GM19395 (cell line): ENCODE data around the gene SPATA3.
"Not testable (repeated sequence)": the region's sequence is repeated elsewhere in the genome, so short reads cannot be mapped to it uniquely, and the experiment has no call there.

Experiments
- ATAC-seq: cut with Tn5 transposase; IDR thresholded peaks from one replicate; pipeline ENCODE4 v1.9.1; 2021; ENCODE audit warnings: mild to moderate bottlenecking, moderate library complexity; ENCODE audit not compliant: unreplicated experiment

SPATA3 gene

DNA sequence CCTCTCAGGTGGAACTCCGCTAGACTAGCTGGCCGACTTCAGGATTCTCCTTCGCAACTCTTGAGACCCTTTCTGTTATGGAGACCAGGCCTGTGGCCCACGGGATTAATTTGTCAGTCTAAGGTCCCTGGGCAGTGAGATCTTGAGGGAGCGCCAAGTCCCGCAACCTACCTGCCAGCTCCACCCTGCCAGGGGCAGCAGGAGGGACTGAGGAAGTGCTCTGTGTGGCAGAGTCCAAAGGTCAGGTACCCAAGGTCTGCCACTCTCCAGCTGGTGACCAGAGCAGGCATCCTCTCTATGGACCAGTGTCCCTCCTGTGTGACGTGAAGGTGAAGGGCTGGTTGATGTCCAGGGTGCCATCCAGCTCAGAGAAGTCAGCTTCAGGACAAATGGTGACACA, 4.3 kb upstream of the SPATA3 start:
- no peak for ATAC-seq

DNA sequence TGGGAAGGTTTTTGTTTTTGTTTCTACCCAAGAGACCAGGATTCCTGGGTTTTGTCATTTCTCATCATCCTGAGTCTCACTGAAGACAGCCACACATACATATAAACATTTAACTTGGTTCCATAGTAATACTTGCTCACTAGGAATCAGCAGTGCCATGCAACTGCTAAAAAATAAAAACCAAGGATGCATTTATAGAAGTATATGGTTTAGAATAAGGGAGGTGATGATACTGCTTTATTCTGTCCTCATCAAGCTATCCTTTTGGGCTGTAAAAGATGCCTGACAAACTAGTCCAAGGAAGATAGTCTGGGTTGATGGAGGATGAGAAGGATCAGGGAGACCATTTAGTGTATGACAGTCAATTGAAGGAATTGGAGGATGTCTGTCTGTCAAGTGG, 740 bp downstream of the SPATA3 start:
- no peak for ATAC-seq

DNA sequence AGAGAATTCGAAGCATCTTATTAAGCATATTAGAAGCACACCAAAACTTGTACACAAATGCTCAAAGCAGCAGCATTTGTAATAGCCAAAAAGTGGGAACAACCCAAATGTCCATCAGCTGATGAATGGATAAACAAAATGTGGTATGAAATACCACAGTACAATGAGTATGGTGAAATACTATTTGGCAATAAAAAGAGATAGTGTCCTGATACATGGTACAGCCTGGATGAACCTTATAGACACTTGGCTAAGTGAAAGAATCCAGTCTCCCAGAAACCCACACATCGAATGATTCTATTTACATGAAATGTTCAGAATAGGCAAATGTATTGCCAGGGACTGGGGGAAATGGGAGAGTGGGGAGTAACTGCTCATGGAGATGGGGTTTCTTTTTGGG, 3.0 kb downstream of the SPATA3 start:
- ATAC-seq = no peak

DNA sequence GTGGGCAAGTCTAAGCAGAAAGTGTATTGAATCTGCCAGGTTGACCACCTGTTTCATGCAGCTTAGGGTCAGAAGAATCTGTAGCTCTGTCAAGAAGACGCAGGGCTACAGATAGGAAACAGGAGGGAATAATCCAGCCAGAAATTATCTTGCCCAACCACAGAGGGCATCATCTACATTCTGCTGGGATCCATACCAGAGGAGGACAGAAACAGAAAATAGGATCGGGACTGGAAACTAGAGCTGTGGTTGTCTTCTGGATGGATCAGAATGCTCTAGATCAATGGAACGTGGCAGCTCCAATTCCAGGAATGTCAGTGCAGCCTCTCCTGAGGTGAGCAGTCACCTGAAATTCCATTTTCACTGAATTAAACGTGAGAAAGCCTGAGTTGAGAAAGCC, 3.6 kb downstream of the SPATA3 start:
- ATAC-seq = no peak

DNA sequence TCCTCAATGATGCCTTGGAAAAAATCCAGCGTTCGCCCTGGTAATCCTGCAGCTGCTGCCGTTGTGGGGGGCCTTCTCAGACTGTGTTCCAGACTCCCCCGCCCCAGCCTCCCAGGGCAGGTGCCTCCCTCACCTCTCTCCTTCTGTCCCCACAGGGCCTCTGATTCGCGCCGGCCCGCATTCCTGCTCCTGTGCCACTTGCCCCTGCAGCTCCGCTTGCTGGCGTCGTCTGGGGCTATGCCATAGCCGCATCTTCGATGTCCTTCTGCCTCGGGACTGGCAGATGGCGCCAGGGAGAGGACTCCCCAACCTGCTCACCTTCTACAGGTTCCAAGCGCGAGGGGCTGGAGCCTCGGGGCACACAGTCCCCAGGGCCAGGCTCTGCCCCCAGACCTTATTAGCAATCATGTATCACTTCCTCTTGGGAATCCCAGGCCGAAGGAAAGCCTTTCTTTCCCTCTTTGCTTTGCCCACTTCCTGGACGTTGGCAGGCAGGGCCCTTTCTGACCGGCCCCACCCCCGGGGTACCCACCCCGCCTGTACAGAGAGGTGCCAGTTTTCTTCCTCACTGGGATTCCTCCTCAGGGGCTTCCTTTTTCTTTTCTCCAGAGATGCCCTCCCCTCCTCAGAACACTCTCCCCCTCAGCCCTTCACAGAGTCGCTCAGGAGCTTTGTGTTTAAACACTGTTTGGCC, 4.4 kb downstream of the SPATA3 start:
- ATAC-seq = no peak

DNA sequence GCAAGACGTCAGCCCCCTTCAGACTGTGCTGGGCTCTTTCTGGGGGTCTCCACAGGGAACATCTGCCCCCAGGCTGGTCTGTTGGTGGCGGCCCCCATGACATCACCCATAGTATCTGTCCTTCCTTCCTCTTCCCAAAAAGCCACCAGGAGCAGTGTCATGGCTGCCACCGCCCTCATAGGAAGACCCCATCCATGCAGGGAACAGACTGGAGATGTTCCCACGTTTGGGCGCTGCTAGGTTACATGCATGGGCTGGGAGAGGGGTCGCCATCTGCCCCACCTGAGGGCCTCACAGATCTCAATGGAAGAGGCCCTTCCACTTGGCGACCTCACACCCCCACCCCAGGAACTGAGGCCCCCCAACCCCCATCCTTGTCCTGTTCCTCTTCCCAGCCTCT, 5.1 kb downstream of the SPATA3 start:
- no peak for ATAC-seq

DNA sequence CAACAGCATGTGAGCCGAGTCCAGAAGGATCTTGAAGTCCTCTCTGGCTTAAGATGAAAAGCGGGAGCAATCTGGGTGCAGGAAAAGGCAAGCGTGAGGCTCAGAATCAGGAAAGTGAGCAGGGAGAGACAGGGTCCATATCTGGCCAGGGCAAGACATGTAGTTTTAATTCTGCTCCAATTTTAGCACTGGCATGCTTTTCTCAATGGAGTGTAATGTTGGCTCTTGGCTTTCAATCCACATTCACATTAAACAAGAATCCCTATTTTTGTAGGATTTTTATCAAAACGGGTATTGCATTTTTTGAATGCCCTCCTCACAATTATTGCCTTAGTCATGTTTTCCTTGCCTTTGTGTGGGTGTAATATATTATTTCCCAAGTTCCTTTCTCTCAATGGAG, 6.0 kb downstream of the SPATA3 start:
- ATAC-seq = no peak

DNA sequence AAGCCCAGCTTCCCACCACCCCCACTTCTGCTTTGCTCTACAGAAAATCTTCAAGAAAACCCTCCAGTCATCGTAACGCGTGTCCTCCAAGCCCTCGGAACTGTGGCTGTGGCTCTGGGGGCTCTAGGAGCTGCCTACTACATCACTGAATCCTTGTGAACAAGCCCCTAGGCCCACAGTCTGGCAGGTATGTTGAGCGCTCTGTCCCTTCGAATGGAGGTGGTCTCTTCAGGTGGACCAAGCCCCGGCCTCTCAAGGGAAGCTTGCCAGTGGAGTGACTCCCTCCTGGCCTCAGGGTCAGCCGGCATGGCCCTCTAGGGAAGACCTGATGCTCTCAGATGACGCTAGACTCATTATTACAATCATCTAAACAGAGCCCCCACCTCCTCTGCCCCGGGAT, 6.7 kb downstream of the SPATA3 start:
- no peak for ATAC-seq

DNA sequence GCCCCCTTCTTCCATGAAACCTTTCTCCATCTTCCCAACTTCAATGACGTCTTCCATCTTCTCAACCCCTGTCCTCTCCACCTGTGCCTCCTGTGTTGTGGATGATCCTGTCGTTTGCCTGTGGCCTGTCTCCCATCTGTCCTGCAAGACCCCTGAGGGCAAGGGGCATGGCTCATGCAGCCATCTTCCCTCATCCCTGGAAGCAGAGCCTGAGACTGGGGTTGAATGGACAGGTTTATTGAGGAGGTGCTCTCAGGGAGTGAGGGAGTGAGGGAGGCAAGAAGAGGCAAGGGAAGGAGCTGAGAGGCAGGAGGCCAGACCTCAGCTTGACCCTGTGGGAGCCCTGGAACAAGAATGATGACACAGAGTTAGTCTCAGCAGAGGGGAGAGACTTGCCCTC, 7.3 kb downstream of the SPATA3 start:
- no peak for ATAC-seq

DNA sequence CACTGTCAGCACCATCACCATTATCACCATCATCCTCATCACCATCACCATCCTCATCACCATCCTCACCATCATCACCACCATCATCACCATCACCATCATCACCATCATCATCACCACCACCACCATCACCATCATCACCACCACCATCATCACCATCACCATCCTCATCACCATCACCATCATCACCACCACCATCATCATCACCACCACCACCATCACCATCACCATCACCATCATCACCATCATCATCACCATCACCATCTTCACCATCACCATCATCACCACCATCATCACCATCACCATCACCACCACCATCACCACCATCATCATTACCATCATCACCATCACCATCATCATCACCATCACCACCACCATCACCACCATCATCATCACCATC, 9.0 kb downstream of the SPATA3 start:
- ATAC-seq = not testable (repeated sequence)

DNA sequence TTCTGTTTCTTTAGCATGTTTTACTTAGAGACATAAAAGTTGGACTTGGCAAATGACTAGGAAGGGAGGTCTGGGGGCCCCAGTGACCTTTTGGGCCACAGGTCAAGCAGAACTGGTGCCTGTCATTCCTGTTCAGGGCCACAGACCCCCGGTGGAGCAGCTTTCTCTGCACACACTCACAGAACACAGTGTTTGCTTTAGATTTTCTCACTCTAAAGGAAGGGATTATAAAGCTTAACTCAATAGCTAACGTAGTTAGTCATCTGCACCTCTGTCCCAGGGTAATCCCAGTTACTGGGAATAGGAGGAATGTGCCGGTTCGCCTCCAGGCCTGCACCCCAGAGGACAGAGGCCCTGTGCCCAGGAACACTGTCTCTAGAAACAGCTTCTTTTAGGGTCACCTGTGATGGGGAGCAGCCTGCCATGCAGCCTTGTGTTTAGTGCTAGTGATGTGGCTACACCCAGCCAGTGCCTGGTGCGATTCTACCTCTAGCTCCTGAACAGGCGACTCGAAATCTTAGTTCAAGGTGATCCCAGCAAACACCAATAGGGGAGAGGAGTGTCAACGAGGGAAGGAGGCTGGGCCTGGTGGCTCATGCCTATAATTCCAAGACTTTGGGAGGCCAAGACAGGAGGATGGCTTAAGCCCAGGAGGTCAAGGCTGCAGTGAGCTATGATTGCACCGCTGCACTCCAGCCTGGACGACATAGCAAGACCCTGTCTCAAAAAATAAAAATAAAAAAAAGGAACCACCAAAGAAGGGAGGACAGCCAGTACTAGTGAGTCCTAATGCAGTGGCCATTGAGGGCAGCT, 11.6 kb downstream of the SPATA3 start:
- ATAC-seq = no peak

DNA sequence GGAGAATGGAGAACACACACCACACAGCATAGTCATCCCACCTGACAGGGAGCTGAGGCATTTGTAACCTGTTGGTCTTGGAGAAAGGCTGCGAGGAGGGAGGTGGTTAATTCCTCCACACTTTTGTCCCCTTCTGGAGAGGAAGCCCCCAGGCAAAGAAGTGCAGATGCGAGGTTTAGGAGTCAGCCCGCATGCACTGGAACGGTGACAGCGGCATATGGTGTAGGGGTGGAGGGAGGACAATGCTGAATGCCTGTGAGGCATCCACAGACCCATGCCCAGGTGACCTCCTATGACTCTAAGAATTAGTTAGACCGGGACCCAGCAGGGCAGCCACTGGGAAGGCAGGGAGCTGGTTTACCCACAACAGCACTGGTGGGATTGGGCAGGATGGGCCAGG, 12.2 kb downstream of the SPATA3 start:
- ATAC-seq = no peak

DNA sequence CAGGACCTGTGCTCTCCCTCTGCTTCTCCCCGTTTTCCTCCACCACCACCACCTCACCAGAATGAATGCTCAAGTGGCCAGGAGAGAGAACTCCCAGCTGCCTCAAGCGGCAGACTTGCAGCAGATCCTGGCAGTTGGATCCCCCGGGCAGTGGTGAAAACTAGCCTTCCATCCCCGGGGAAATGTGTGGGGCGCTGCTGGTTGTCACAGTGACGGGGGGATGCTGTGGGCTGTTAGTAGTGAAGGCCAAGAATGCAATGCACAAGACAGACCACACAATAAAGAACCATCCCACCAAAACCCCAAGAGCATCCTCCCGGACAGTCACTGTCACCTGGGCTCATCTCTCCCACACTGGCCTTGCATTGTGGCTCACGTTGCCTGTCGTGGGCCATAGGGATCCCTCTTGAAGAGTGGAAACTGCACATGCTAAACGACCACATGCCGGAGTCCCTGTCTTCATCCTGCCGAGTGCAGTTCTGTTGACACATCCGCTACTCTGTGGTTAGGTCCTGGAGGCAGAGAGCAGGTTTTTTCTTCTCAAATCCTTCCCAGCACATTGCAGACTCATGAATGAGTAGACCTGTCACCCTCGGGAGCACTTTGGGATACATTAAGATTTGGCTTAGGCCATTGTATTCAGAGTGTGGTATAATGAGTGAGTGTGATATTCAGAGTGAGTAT, 13.5 kb downstream of the SPATA3 start:
- no peak for ATAC-seq

DNA sequence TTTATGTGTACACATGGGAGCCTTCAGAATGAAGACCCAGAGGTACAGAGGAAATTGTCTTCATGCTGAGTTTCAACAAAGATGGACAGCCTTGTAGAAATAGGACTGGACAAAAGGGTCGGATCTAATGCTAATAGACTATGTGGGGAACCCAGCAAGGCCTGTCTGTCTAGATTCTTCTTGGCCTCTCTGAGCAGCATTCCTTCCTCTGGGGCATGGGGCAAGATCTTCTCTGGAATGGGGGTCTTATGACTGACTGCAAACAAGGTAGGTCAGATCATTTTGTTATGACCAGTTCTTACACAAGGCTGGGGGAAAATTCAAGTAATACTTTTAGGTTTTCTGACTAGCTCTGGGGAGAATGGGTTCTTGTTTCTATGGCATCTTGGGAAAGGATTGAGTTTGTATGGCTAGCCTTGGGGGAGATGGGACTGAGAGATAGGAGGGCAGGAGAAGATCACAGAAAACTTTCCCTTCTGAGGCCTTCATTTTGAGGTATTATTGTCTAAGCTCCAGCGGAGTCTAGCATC, 14.3 kb downstream of the SPATA3 start:
- no peak for ATAC-seq

DNA sequence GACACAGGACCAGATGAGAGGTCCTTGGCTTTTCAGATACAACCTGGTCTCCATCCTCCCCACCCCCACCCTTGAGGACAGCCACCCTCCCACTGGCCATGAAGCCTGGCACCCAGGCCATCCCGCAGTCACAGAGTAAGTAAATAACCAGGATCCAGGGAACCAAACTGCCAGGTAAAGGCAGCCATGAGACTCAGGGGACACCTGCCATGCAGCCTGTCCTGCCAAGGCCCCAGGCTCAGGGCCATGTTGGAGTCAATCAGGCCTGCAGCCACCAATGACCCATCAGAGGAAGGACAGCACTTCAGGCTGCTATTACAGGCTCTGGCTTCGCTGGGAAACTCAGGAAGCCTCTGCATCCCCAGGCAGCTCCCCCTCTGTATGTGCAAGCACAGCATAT, 15.6 kb downstream of the SPATA3 start:
- no peak for ATAC-seq

DNA sequence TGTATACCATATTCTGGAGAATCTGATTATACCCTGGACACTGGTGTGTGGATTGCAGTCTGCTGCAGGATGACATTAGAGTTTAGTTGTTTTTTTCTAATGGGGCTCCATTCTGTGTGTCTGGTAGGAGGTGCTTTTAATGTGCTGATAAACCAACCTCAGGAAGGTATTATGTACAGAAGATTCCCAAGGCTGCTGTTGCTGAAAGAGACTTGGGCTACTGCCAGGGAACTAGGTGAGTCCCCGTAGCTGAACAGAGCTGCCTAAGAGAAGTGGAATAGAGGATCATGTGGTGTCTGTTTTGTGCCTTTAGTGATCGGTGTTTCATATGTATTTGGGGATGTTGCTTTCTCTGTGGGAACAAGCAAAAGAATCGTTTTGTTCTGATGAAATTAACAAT, 16.5 kb downstream of the SPATA3 start:
- no peak for ATAC-seq

DNA sequence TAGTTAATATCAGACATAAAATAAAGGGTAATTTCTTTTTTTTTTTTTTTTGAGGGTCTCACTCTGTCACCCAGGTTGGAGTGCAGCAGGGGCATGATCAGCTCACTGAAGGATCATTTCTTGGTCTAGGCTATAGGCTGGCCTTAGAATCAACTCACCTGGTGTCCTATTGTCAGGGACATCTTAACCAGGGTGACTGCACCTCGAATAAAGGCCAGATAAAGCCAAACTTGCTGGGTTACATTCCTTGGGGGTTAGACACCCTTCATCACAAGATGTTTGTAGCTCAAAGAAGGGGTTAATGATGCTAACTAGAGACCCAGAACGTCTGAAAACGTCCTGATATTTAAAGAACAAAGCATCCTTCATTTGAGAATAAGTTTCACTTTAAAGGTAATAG, 17.9 kb downstream of the SPATA3 start:
- ATAC-seq = no peak

DNA sequence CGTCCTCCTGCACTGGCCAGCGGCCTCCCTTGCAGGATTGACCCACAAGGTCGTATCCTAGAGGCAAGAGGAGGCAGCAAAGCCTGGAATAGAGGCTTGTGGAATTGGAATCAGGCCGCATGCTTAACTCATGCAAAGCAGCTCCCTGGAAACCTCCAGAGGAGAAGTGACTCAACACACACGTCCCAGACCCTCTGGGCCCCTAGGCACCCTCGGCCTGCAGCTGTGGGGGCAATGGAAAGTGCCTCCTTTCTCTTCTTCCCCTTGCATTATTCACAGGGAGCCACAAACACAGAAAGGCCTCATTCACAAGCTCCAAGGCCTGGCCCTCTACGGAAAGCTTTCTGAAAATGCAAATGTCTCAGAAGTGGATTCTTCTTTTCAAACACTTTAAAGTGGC, 19.6 kb downstream of the SPATA3 start:
- ATAC-seq = no peak

DNA sequence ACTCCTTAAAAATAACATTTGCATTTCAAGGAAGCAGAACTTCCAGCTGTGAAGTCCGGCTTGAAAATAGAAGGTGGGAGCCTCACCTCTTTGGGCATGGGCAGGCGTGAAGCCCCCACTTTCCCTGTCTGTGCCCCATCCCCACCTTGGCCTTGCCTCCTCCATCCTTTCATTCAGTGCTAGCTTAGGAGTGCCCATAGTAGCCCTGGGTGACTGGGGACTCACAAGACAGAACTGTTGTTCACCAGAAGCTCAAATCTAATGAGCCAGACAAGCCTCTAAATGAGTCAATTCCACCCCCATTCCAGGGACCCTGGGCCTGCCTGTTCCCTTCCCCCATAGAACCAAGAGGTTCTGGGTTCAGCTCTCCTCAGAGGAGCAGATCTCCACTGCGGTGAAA, 20.0 kb downstream of the SPATA3 start:
- no peak for ATAC-seq

DNA sequence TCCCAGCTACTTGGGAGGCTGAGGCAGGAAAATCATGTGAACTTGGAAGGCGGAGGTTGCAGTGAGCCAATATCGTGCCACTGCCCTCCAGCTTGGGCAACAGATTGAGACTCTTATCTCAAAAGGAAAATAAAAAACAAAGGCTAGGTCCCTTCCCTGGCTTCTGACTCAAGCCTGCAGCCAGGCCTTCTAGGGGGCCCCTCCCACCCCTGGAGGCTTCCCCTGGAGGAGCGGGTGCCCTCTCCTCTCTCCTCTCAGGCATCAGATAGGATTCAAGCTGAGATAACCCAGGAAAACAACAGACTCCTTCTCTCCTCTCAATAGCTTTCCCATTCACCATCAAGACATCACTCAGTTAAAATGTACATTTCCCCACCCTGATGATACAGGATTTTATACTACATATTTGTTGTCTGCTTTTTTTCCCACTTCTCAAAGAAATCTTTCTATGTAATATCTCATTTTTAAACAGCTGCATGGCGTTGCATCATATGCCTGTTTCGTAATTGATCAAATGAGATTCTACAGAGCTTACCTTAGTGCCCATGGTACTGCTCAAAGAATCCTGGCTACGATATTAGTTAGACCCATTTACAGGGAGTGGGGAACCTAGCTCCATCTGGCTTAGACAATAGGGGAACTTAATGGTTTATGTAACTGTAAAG, 20.8 kb downstream of the SPATA3 start:
- ATAC-seq = no peak

DNA sequence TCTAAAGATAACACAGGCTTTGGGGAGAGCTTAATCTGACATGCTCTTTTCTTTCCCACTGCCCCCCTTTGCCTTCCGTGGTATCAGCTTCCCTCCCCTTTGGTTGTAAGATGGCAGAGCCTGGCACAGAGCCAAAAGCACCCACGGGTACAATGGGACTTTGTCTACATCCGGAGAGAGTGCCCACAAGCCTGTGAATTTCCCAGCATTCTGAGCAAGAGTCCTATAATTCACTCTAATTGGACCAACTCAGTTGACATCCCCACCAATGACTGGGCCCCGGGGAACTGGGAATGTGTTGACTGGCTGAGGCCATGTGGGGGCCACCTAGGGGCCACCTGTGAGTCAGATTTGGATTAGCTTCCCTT, 21.3 kb downstream of the SPATA3 start:
- ATAC-seq = no peak
